GM23338 (cell line): ENCODE data around the gene PPP1R15B. TPM values are rescaled to one million over a fixed set of nuclear protein-coding genes. Genes with fewer than 3 reads are reported as not detected.

Experiments
- ATAC-seq: fragments of 200-7000 bp; cut with Tn5 transposase; 3 replicates; pipeline ENCODE4 v1.9.1; 2020
- DNase-seq: peaks from one replicate; pipeline ENCODE4 v3.0.0-alpha.2; 2015; ENCODE audit warnings: low spot score
- H2AFZ ChIP-seq: fragments of 200-600 bp; sonication (generic); 2 replicates; pipeline ENCODE4 v1.8.0; 2016; ENCODE audit warnings: antibody characterized with exemption, mild to moderate bottlenecking, moderate library complexity
- H3F3A ChIP-seq: fragments of 200-600 bp; sonication (generic); replicated peaks from 2 replicates; pipeline ENCODE4 v1.8.0; 2017; ENCODE audit warnings: antibody characterized with exemption, mixed run types, low read depth
- H3K27ac ChIP-seq: fragments of 200-600 bp; sonication (generic); 2 replicates; pipeline ENCODE4 v1.6.1; 2016; ENCODE audit warnings: low read depth
- H3K27me3 ChIP-seq: fragments of 200-600 bp; sonication (generic); 2 replicates; pipeline ENCODE4 v1.8.0; 2016; ENCODE audit warnings: mild to moderate bottlenecking, mixed run types, moderate library complexity; ENCODE audit not compliant: insufficient read depth
- H3K36me3 ChIP-seq: fragments of 200-600 bp; sonication (generic); 2 replicates; pipeline ENCODE4 v1.8.0; 2016; ENCODE audit warnings: mild to moderate bottlenecking; ENCODE audit not compliant: insufficient read depth
- H3K4me1 ChIP-seq: fragments of 200-600 bp; sonication (generic); 2 replicates; pipeline ENCODE4 v1.8.0; 2016; ENCODE audit warnings: mild to moderate bottlenecking, moderate library complexity; ENCODE audit not compliant: insufficient read depth
- H3K4me2 ChIP-seq: fragments of 200-600 bp; sonication (generic); 2 replicates; pipeline ENCODE4 v1.7.1; 2017; ENCODE audit warnings: mixed run types
- H3K4me3 ChIP-seq: fragments of 200-600 bp; sonication (generic); 2 replicates; pipeline ENCODE4 v1.6.1; 2016; ENCODE audit warnings: mixed run types
- H3K79me2 ChIP-seq: fragments of 200-600 bp; sonication (generic); replicated peaks from 2 replicates; pipeline ENCODE4 v1.8.0; 2017; ENCODE audit warnings: mild to moderate bottlenecking; ENCODE audit not compliant: insufficient read depth
- H3K9me2 ChIP-seq: fragments of 200-600 bp; sonication (generic); 2 replicates; pipeline ENCODE4 v1.8.0; 2017; ENCODE audit not compliant: insufficient read depth
- H4K20me1 ChIP-seq: fragments of 200-600 bp; sonication (generic); replicated peaks from 2 replicates; pipeline ENCODE4 v1.8.0; 2017; ENCODE audit warnings: mild to moderate bottlenecking; ENCODE audit not compliant: insufficient read depth
- H3K27ac Mint-ChIP-seq: 2 replicates; pipeline ENCODE4 v1.8.0; 2020; ENCODE audit warnings: inconsistent platforms, mild to moderate bottlenecking, moderate library complexity, mixed read lengths
- H3K27me3 Mint-ChIP-seq: 3 replicates; pipeline ENCODE4 v1.8.0; 2022; ENCODE audit warnings: low read depth, mild to moderate bottlenecking, moderate library complexity, mixed read lengths, inconsistent platforms; ENCODE audit not compliant: insufficient read depth, poor library complexity
- H3K36me3 Mint-ChIP-seq: 3 replicates; pipeline ENCODE4 v1.8.0; 2021; ENCODE audit warnings: low read depth, mild to moderate bottlenecking, inconsistent platforms, moderate library complexity, mixed read lengths
- H3K4me1 Mint-ChIP-seq: 3 replicates; pipeline ENCODE4 v1.8.0; 2020; ENCODE audit warnings: mild to moderate bottlenecking, inconsistent platforms, mixed read lengths
- H3K4me3 Mint-ChIP-seq: 3 replicates; pipeline ENCODE4 v1.8.0; 2021; ENCODE audit warnings: moderate library complexity, mild to moderate bottlenecking, inconsistent platforms, mixed read lengths
- H3K9me3 Mint-ChIP-seq: 3 replicates; pipeline ENCODE4 v1.8.0; 2020; ENCODE audit warnings: moderate library complexity, mild to moderate bottlenecking, inconsistent platforms, mixed read lengths
- CREB1 ChIP-seq: fragments of 250-450 bp; sonication (Bioruptor Pico); IDR thresholded peaks from 2 replicates; pipeline ENCODE4 v1.5.0; 2020; ENCODE audit warnings: low read depth, mild to moderate bottlenecking, moderate library complexity
- CTCF ChIP-seq, 2 experiments: fragments of 200-600 bp in 1 of 2; sonication (generic) in 1 of 2; conservative IDR thresholded peaks; 2 replicates each; pipeline versions ENCODE4 v1.5.1 to v1.6.1; 2016 to 2017; ENCODE audit warnings: antibody characterized with exemption in 2 of 2, low read depth in 2 of 2, mild to moderate bottlenecking in 2 of 2, moderate library complexity in 1 of 2
- ETS1 ChIP-seq: IDR thresholded peaks from 2 replicates; pipeline ENCODE4 v1.6.1; 2016; ENCODE audit warnings: antibody characterized with exemption
- EZH2 ChIP-seq: fragments of 200-600 bp; sonication (generic); IDR thresholded peaks from one replicate; pipeline ENCODE4 v1.8.0; 2017; ENCODE audit warnings: antibody characterized with exemption, mild to moderate bottlenecking, low read depth; ENCODE audit not compliant: unreplicated experiment
- EZH2phosphoT487 ChIP-seq: fragments of 200-600 bp; sonication (generic); IDR thresholded peaks from one replicate; pipeline ENCODE4 v1.8.1; 2018; ENCODE audit warnings: antibody characterized with exemption; ENCODE audit not compliant: unreplicated experiment
- JUNB ChIP-seq: IDR thresholded peaks from one replicate; pipeline ENCODE4 v1.6.1; 2016; ENCODE audit warnings: antibody characterized with exemption; ENCODE audit not compliant: unreplicated experiment
- NANOG ChIP-seq: IDR thresholded peaks from 2 replicates; pipeline ENCODE4 v1.6.1; 2016; ENCODE audit warnings: antibody characterized with exemption, borderline replicate concordance
- POLR2AphosphoS5 ChIP-seq: IDR thresholded peaks from 2 replicates; pipeline ENCODE4 v1.6.1; 2016; ENCODE audit warnings: antibody characterized with exemption, low read depth
- REST ChIP-seq: IDR thresholded peaks from one replicate; pipeline ENCODE4 v1.6.1; 2018; ENCODE audit warnings: antibody characterized with exemption; ENCODE audit not compliant: unreplicated experiment
- STAT1 ChIP-seq: IDR thresholded peaks from one replicate; pipeline ENCODE4 v1.6.1; 2016; ENCODE audit warnings: antibody characterized with exemption; ENCODE audit not compliant: unreplicated experiment
- ZNF114 ChIP-seq: fragments of 250-450 bp; sonication (Bioruptor Pico); IDR thresholded peaks from 2 replicates; pipeline ENCODE4 v1.5.0; 2020; ENCODE audit warnings: mild to moderate bottlenecking, moderate library complexity
- ZNF331 ChIP-seq: fragments of 250-450 bp; sonication (Bioruptor Pico); IDR thresholded peaks from 2 replicates; pipeline ENCODE4 v1.5.0; 2020; ENCODE audit warnings: low read depth, mild to moderate bottlenecking, moderate library complexity
- polyA plus RNA-seq: library from polyadenylated mRNA; unstranded; fragments of >200 nt; fragmentation: Nextera tagmentation; extraction: Ambion mirVana; gene quantifications from 2 replicates; pipeline ENCODE4 v1.2.1, GENCODE V29; 2016
- total RNA-seq: library from RNA; depleted of rRNA; stranded (reverse); fragments of >200 nt; shearing (Covaris generic); gene quantifications from 2 replicates; pipeline ENCODE4 v1.2.3, GENCODE V29; 2014

The PPP1R15B gene
- total and polyA plus RNA-seq, 2 experiments from 2014 or later = 17.3 to 64.3 TPM

- TF ChIP-seq REST (no peak), CTCF (conservative IDR thresholded peaks at IDR 0.05; ENCODE audit: low read depth in 2 of 2) (no peak), ZNF331 (CRISPR knock-in tag) (no peak), STAT1 (no peak), CREB1 (no peak), POLR2AphosphoS5 (no peak), EZH2 (no peak), ZNF114 (no peak), NANOG (no peak), ETS1 (no peak), JUNB (no peak), EZH2phosphoT487 (no peak)
Observed at GRCh38 chr1:204416589-204417073, 5.0 kb upstream of the PPP1R15B start (continued).

- H2AFZ ChIP-seq = no peak overlapping the region
- H3K79me2 ChIP-seq = peaks cover 12% of the 10 kb centered on the region
- peaks cover 6% of the 10 kb centered on the region; the same call in 1 of the 2 replicates for H3K4me1 ChIP-seq
- no peaks in the 10 kb centered on the region for H3K27me3 ChIP-seq
- peaks cover 17% of the 10 kb centered on the region for H3K4me1 Mint-ChIP-seq
- peaks cover 17% of the 10 kb centered on the region; the same call in 1 of the 2 replicates for H3F3A ChIP-seq
- peaks cover 9% of the 10 kb centered on the region for H3K36me3 Mint-ChIP-seq
- H3K9me2 ChIP-seq = no peaks in the 10 kb centered on the region
- no peak for ATAC-seq
- H3K27me3 Mint-ChIP-seq = peaks cover 19% of the 10 kb centered on the region
- H4K20me1 ChIP-seq = peaks cover 7% of the 10 kb centered on the region
- no peak for DNase-seq
- no peaks in the 10 kb centered on the region for H3K9me3 Mint-ChIP-seq
- H3K27ac ChIP-seq = no peak overlapping the region
- no peak overlapping the region for H3K4me3 Mint-ChIP-seq
- no peak overlapping the region for H3K27ac Mint-ChIP-seq
- no peak overlapping the region for H3K4me3 ChIP-seq
- H3K36me3 ChIP-seq = no peaks in the 10 kb centered on the region
- no peak overlapping the region for H3K4me2 ChIP-seq
- TF ChIP-seq REST = no peak
Observed at GRCh38 chr1:204415351-204415750, 3.7 kb upstream of the PPP1R15B start.
